ENCODE measurements around the gene IL1RAPL1.

Gene IL1RAPL1

GRCh38 chrX:29535212-29536162, 948.2 kb downstream of the IL1RAPL1 start:
- TF ChIP-seq CTCF (IDR thresholded peaks at IDR 0.05; ENCODE audit: low read depth, low read length, missing control alignments): no peak
- H3K4me3 ChIP-seq (ENCODE audit: low read depth, low read length): no peak overlapping the region
- in situ Hi-C loops (cut with HindIII; ENCODE audit: low sequenced_read_pairs): no loop called here
- peak; percentile 0 for DNase-seq (ENCODE audit: low read depth)

- H3K4me3 ChIP-seq (ENCODE audit: low read depth, low read length): no peak overlapping the region
- TF ChIP-seq CTCF (IDR thresholded peaks at IDR 0.05; ENCODE audit: low read depth, low read length, missing control alignments): no peak
- no peak for DNase-seq (ENCODE audit: low read depth)
- in situ Hi-C loops (cut with HindIII; ENCODE audit: low sequenced_read_pairs): no loop called here
Observed at GRCh38 chrX:29541038-29541437, 953.8 kb downstream of the IL1RAPL1 start.

- no peak for DNase-seq (ENCODE audit: low read depth)
- H3K4me3 ChIP-seq (ENCODE audit: low read depth, low read length): no peak overlapping the region
- TF ChIP-seq CTCF (IDR thresholded peaks at IDR 0.05; ENCODE audit: low read depth, low read length, missing control alignments): no peak
- in situ Hi-C loops (cut with HindIII; ENCODE audit: low sequenced_read_pairs): no loop called here
Observed at GRCh38 chrX:29542152-29542551, 954.9 kb downstream of the IL1RAPL1 start.

GRCh38 chrX:29545878-29546277, 958.6 kb downstream of the IL1RAPL1 start:
- no peak for TF ChIP-seq CTCF (IDR thresholded peaks at IDR 0.05; ENCODE audit: low read depth, low read length, missing control alignments)
- in situ Hi-C loops (cut with HindIII; ENCODE audit: low sequenced_read_pairs): no loop called here
- H3K4me3 ChIP-seq (ENCODE audit: low read depth, low read length): no peak overlapping the region
- DNase-seq (ENCODE audit: low read depth): no peak

- in situ Hi-C loops (cut with HindIII; ENCODE audit: low sequenced_read_pairs): no loop called here
- H3K4me3 ChIP-seq (ENCODE audit: low read depth, low read length): no peak overlapping the region
- TF ChIP-seq CTCF (IDR thresholded peaks at IDR 0.05; ENCODE audit: low read depth, low read length, missing control alignments): no peak
- DNase-seq (ENCODE audit: low read depth): no peak
Observed at GRCh38 chrX:29547877-29548276, 960.6 kb downstream of the IL1RAPL1 start.

- in situ Hi-C loops (cut with HindIII; ENCODE audit: low sequenced_read_pairs): no loop called here
- no peak overlapping the region for H3K4me3 ChIP-seq (ENCODE audit: low read depth, low read length)
Observed at GRCh38 chrX:29553542-29553941, 966.3 kb downstream of the IL1RAPL1 start.

More at GRCh38 chrX:29553542-29553941, 966.3 kb downstream of the IL1RAPL1 start:
- no peak for DNase-seq (ENCODE audit: low read depth)
- TF ChIP-seq CTCF (IDR thresholded peaks at IDR 0.05; ENCODE audit: low read depth, low read length, missing control alignments): no peak
